ENCODE measurements around the gene NPPA. TPM values are rescaled to one million over a fixed set of nuclear protein-coding genes. Genes with fewer than 3 reads are reported as not detected.

The NPPA gene
- total and polyA plus RNA-seq, 9 of the 15 experiments (the other 6 are each of a cell fraction or from before 2014, with no cell fraction given) = not detected

GRCh38 chr1:11805422-11806306 lies 41.9 kb downstream of the NPPA start, which contains the start of the genes CLCN6 and MTHFR (continued):
- TF ChIP-seq CTCF (IDR thresholded peaks at IDR 0.05 in 2 of 3, conservative IDR thresholded peaks at IDR 0.05 in 1 of 3; ENCODE audit: insufficient read depth in 2 of 3, low read depth in 1 of 3, low read length in 3 of 3) (peak in 1 of 3 experiments; percentile 5; a peak in 1 of 6 replicates), CLOCK (CRISPR knock-in tag; IDR thresholded peaks at IDR 0.05; ENCODE audit: borderline replicate concordance) (peak; percentile 98), MYC (IDR thresholded peaks at IDR 0.05; ENCODE audit: low read depth, low read length) (peak; percentile 73; the same call in 1 of the 2 replicates), MYC (CRISPR knock-in tag; IDR thresholded peaks at IDR 0.05; ENCODE audit: borderline replicate concordance, low read depth) (peak; percentile 65; the same call in 1 of the 2 replicates), SRSF9 (IDR thresholded peaks at IDR 0.05; ENCODE audit: borderline replicate concordance, low read depth, low read length) (no peak), ASH1L (IDR thresholded peaks at IDR 0.05; ENCODE audit: borderline replicate concordance, low read depth, partially characterized antibody) (no peak), POLR2AphosphoS5 (IDR thresholded peaks at IDR 0.05; ENCODE audit: control insufficient read depth, insufficient read depth, low read depth, low read length) (peak; percentile 92), RB1 (IDR thresholded peaks at IDR 0.05; ENCODE audit: low read depth) (no peak), DNMT1 (IDR thresholded peaks at IDR 0.05) (0 out of 2 replicates have a peak, but pooled peaks have one; percentile 55), POLR3A (IDR thresholded peaks at IDR 0.05; ENCODE audit: borderline replicate concordance, extremely low read depth, insufficient read depth, insufficient read length) (no peak), ZNF79 (CRISPR knock-in tag; IDR thresholded peaks at IDR 0.05; ENCODE audit: low read depth) (peak; percentile 54; the same call in 1 of the 2 replicates), PML (IDR thresholded peaks at IDR 0.05; ENCODE audit: low read length) (peak; percentile 66), CHD2 (IDR thresholded peaks at IDR 0.05; ENCODE audit: low read depth, low read length) (peak; percentile 54), STAT6 (CRISPR knock-in tag; IDR thresholded peaks at IDR 0.05) (peak; percentile 1; the same call in 1 of the 2 replicates), HMBOX1 (IDR thresholded peaks at IDR 0.05) (peak; percentile 8; the same call in 1 of the 2 replicates)
- TF ChIP-seq, protein P1, sequence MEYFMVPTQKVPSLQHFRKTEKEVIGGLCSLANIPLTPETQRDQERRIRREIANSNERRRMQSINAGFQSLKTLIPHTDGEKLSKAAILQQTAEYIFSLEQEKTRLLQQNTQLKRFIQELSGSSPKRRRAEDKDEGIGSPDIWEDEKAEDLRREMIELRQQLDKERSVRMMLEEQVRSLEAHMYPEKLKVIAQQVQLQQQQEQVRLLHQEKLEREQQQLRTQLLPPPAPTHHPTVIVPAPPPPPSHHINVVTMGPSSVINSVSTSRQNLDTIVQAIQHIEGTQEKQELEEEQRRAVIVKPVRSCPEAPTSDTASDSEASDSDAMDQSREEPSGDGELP (CRISPR knock-in tag; IDR thresholded peaks at IDR 0.05; ENCODE audit: borderline replicate concordance) = peak; percentile 92; the same call in 1 of the 2 replicates

All from K562 (cell line).